GM13977 (cell line): ENCODE data around the gene COL4A2.

Experiments used
- DNase-seq: peaks from one replicate; pipeline ENCODE4 v3.0.0; 2012; ENCODE audit warnings: low spot score
- CTCF ChIP-seq: IDR thresholded peaks from 2 replicates; pipeline ENCODE4 v1.5.1; 2012; ENCODE audit warnings: mild to moderate bottlenecking, control low read depth; ENCODE audit not compliant: insufficient read depth; ENCODE audit errors: extremely low read depth, missing control alignments
- in situ Hi-C: fragments of 300-500 bp; cut with MboI; formaldehyde crosslinking; loops from one replicate; pipeline ENCODE4 v1.12.0; 2022; ENCODE audit warnings: low sequenced_read_pairs, low pct_unique_long_range_greater_than_20kb, mixed read lengths, inconsistent platforms; ENCODE audit not compliant: unreplicated experiment

The COL4A2 gene

GRCh38 chr13:110306340-110306959, 634 bp upstream of the COL4A2 start:
- in situ Hi-C loops = no loop called here
- no peak for DNase-seq
- no peak for TF ChIP-seq CTCF

GRCh38 chr13:110307767-110308655, 927 bp downstream of the COL4A2 start:
- in situ Hi-C loops = no loop called here
- DNase-seq = no peak
- TF ChIP-seq CTCF = no peak

- no peak for TF ChIP-seq CTCF
- no peak for DNase-seq
- in situ Hi-C loops = no loop called here
These were observed 1.7 kb downstream of the COL4A2 start for GRCh38 chr13:110308656-110309359.

GRCh38 chr13:110309661-110310524, 2.8 kb downstream of the COL4A2 start:
- in situ Hi-C loops = no loop called here

GRCh38 chr13:110310541-110311442, 3.7 kb downstream of the COL4A2 start:
- in situ Hi-C loops = no loop called here
- TF ChIP-seq CTCF = no peak
- no peak for DNase-seq

More at GRCh38 chr13:110309661-110310524, 2.8 kb downstream of the COL4A2 start:
- DNase-seq = no peak
- TF ChIP-seq CTCF = no peak
